ENCODE data around the gene RYR3.

DNA sequence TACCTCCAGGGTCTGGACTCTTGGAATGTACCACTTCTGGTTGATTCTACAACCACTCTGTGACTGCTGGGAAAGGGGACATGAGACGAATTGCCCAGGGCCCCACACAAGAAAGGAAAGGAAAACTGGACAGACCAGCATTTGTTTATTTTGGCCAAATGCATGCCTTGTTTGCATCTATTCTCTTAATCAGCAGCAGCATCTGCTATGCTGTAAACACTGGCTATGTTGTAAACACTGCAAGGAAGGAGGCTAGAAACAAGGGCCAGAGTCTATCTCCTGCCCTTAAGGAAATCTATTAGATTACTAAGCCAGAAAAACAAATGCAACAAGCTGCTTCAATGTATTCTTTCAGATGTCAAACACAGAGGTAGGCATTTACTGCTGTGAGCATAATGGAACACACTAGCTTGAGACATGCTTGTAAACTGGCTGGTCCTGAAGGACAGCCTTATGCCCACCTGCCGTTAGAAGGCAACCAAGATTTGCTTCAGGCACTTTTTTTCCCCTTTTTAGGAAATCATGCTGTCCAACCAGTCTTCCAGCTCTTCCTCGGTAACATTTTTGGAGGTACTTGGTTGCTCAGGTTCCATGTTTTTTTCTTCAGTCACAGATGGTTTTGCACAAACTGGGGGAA lies 555.5 kb downstream of the RYR3 start:
- TF ChIP-seq CTCF (IDR thresholded peaks at IDR 0.05) (no peak), POLR2A (IDR thresholded peaks at IDR 0.05) (no peak)
